Muscle layer of duodenum (tissue), 2 donors: ENCODE results near the gene RASAL1.

Experiments used
- H3K27ac ChIP-seq: one replicate; pipeline ENCODE4 v1.7.0; 2013; ENCODE audit warnings: mild to moderate bottlenecking, low read length
- H3K27me3 ChIP-seq: one replicate; pipeline ENCODE4 v1.7.0; 2013; ENCODE audit warnings: low read depth, mild to moderate bottlenecking, control low read depth, low read length
- H3K36me3 ChIP-seq, 2 donors: one replicate each; pipeline ENCODE4 v1.7.0; 2013; ENCODE audit warnings: low read length in 2 of 2, control low read depth in 1 of 2, mild to moderate bottlenecking in 1 of 2; ENCODE audit not compliant: insufficient read depth in 2 of 2, control insufficient read depth in 1 of 2
- H3K4me1 ChIP-seq, 2 donors: one replicate each; pipeline ENCODE4 v1.7.0; 2013; ENCODE audit warnings: low read length in 2 of 2, mild to moderate bottlenecking in 2 of 2, control low read depth in 1 of 2, moderate library complexity in 1 of 2; ENCODE audit not compliant: insufficient read depth in 2 of 2, control insufficient read depth in 1 of 2
- H3K4me3 ChIP-seq, 2 donors: one replicate each; pipeline ENCODE4 v1.7.0; 2013; ENCODE audit warnings: low read length in 2 of 2, low read depth in 1 of 2, mild to moderate bottlenecking in 1 of 2
- H3K9me3 ChIP-seq, 2 donors: one replicate each; pipeline ENCODE4 v1.7.0; 2013; ENCODE audit warnings: low read length in 2 of 2, control low read depth in 1 of 2, mild to moderate bottlenecking in 1 of 2; ENCODE audit not compliant: control insufficient read depth in 1 of 2
- donor health status: healthy.

The RASAL1 gene

DNA sequence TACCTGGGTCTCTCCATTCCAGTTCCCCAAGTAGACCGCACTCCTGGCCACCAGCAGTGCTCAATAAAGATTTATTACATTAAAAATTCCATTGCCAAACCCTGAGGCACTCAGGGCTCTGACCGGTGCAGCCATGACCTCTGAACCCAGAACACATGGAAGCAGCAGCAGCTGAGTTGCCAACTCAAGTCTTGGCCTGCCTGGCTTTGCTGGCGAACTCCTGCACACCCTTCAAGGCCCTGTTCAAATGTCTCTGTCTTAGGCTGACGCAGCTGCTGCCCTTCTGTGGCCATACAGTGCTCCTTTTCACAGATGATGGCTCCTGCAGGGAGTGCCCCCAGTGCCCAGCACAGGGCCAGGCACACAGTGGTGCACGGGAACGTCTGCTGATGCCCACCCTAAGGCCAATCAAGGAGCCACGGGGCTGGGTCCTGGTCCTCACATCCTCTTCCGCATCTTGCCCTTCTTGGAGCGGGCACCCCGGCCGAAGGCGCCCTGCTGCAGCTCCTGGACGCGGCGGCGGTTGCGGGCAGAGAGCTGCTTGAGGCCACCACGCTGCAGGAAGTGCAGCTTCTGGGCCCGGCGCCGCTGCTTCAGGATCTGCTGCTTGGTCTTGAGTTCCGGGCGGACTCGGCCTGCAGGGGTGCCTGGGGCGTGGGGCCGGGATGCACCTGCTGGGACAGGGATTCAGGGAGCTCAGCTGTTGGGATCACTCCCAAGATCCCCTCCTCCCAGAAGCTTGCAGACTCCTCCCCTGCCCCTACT, 23.1 kb upstream of the RASAL1 start:
- Histone ChIP-seq H3K9me3 (no peaks in the 10 kb centered on the region), H3K27me3 (peaks cover 13% of the 10 kb centered on the region), H3K4me3 (no peak overlapping the region), H3K36me3 (peaks cover 33 to 64% of the 10 kb centered on the region in 2 donors), H3K27ac (no peak overlapping the region), H3K4me1 (peaks cover 0 to 15% of the 10 kb centered on the region in 2 donors)

DNA sequence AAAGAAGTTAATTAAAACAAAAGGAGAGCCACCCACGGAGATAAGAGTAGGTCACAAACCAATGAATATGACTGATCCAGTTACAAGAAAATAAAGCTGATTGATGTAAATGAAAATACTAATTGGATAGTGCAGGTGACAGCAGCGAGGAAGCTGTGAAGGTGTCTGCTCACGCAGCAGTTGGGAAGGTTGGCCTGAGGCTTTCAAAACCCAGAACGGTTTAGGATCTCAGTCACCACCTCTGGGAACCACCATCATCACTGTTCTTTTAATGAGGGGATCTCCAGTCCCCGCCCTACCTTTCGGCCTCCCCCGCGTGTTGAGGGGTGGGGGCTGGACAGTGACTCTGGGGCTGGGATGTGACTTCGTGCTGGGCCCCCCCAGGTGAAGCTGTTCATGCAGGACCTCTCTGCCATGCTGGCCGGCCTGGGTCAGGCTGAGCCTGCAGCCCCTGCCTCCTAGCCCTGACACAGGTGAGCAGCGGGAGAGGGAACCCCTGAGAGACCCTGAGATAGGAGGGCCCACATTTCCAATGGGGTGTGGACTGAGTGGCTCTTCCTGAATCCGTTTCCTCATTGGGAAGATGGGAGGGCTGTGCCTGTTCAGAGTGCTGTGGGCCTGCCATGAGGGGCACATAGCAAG, 21.8 kb upstream of the RASAL1 start:
- peaks cover 20% of the 10 kb centered on the region for H3K27me3 ChIP-seq
- H3K4me1 ChIP-seq, result peaks cover 6 to 25% of the 10 kb centered on the region in 2 donors
- H3K27ac ChIP-seq, result no peak overlapping the region
- H3K9me3 ChIP-seq, result no peaks in the 10 kb centered on the region
- no peak overlapping the region for H3K4me3 ChIP-seq
- H3K36me3 ChIP-seq, result peaks cover 26 to 51% of the 10 kb centered on the region in 2 donors

DNA sequence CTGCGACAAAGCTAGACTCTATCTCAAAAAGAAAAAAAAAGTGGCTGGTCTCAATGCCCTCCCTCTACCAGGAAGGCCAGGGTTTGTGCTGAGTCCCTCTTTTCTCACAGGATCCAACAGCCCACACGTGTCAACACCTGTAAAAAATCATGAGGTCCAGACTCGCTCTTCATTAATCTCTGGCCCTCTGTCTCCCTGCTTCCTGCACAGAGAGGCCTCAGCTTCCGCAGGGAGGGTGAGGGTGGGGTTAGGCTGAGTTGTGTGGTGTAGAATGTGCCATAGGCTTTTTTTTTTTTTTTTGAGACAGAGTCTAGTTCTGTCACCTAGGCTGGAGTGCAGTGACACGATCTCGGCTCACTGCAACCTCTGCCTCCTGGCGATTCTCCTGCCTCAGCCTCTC, 20.1 kb upstream of the RASAL1 start:
- H3K36me3 ChIP-seq, result peaks cover 18 to 36% of the 10 kb centered on the region in 2 donors
- peaks cover 23% of the 10 kb centered on the region for H3K27me3 ChIP-seq
- peaks cover 6 to 20% of the 10 kb centered on the region in 2 donors for H3K4me1 ChIP-seq
- H3K4me3 ChIP-seq, result no peak overlapping the region
- no peak overlapping the region for H3K27ac ChIP-seq
- H3K9me3 ChIP-seq, result no peaks in the 10 kb centered on the region

DNA sequence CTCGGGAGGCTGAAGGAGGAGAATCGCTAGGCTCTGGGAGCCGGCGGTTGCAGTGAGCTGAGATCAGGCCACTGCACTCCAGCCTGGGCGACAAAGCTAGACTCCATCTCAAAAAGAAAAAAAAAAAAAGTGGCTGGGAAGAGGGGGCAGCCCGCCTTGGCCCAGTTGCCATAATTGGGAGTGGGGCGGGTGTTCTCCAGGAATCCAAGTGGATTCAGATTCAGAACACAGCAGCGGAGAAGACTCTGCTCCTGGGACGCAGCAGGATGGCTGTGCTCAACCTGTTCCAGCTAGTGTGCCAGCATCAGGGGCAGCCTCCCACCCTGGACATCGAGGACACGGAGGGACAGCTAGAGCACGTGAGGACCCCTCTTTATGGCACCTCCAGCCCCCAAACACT, 19.5 kb upstream of the RASAL1 start:
- H3K4me1 ChIP-seq, result peaks cover 6 to 20% of the 10 kb centered on the region in 2 donors
- peaks cover 15 to 30% of the 10 kb centered on the region in 2 donors for H3K36me3 ChIP-seq
- peaks cover 23% of the 10 kb centered on the region for H3K27me3 ChIP-seq
- H3K9me3 ChIP-seq, result no peaks in the 10 kb centered on the region
- no peak overlapping the region for H3K27ac ChIP-seq
- no peak overlapping the region for H3K4me3 ChIP-seq

DNA sequence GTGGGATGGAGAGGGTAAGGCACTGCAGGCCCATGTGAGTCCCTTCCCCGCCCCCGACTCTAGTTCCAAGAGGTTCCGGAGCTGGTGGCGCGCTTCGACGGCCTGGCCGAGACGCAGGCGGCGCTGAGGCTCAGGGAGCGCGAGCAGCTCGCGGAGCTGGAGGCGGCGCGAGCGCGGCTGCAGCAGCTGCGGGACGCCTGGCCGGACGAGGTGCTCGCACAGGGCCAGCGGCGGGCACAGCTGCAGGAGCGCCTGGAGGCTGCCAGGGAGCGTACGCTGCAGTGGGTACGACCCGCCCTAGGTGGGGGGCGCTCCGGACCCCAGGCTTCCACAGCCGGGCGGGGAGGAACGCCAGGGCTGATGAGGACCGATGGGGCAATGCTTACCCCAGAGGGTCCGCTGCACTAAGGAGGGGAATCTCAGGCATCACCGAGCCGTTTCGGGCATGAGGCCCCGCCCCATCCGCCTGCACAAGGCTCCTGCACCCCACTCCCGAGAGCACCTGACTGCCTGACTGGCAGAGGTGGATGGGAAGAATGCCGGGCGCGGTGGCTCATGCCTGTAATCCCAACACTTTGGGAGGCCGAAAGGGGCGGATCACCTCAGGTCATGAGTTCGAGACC, 18.9 kb upstream of the RASAL1 start:
- H3K27me3 ChIP-seq, result peaks cover 23% of the 10 kb centered on the region
- H3K4me1 ChIP-seq, result peaks cover 6 to 24% of the 10 kb centered on the region in 2 donors
- no peaks in the 10 kb centered on the region for H3K9me3 ChIP-seq
- no peak overlapping the region for H3K27ac ChIP-seq
- peaks cover 12 to 24% of the 10 kb centered on the region in 2 donors for H3K36me3 ChIP-seq
- H3K4me3 ChIP-seq, result peak overlapping the region in 1 of 2 donors; percentile 35

DNA sequence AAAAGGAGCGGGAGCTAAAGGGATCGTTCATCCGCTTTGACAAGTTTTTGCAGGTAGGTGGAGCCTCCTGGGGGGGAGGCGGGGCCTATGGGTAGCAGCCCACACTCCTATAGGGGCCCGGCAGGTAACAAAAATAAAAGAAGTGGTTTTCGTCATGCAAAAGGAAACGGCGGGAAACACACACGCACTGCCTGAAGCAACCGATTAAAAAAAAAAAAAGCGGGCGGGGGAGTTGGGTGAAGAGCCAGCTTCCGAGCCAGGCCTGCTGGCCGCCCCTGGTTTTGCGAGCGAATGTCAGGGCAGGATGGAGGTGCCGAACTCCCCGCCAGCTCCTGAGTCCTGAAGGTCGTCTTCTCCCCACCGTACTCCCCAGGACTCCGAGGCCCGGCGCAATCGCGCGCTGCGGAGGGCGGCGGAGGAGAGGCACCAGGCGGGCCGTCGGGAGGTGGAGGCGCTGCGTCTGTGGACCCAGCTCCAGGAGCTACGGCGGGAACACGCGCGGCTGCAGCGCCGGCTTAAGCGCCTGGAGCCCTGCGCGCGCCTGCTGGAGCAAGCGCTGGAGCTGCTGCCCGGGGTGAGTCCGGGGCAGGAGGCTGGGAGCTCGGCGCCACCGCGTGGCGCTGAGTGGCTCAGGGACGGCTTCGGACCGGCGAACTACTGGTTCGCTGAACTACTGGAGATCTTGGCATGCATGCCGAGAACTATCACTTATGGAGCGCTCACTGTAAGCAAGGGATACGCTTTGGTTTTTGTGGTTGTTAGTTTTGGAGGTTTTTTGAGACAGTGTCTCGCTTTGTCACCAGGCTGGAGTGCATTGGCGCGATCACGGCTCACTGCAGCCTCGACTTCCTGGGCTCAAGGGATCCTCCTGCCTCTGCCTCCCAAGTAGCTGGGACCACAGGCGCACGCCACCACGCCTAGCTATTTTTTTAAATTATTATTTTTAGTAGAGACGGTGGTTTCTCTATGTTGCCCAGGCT, 17.6 kb upstream of the RASAL1 start:
- Histone ChIP-seq H3K9me3 (no peaks in the 10 kb centered on the region), H3K27me3 (peaks cover 23% of the 10 kb centered on the region), H3K36me3 (peaks cover under 1 to 10% of the 10 kb centered on the region in 2 donors), H3K4me3 (peak overlapping the region; percentile 21 to 64), H3K27ac (no peak overlapping the region), H3K4me1 (peaks cover 6 to 26% of the 10 kb centered on the region in 2 donors)

DNA sequence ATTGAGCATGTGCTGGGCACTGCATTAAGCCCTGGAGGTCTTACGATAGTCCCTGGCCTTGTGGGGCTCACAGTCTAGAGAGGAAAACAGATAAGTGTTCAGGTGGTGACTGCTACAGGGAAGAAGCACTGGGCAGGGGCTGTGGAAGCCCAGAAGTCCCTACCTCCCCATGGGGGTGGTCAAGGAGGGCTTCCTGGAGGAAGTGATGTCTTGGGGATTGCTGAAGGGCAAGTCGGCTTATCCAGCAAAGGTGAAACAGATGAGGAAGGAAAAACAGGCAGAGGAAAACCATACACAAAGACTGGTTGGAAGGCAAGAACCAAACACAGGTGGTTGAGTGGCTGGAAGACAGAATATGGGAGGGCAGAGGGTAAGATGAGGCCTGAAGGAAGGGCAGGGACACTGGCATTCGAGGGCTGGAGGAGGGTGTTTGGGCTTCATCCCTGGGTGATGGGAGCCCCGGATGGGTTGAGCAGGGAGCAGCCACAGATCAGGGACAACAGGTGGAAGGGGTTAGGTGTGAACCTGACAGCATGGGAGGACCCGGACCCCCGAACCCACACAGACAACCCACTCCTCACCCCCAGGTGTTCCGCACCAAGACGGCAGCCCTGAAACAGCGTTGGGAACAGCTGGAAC, 16.8 kb upstream of the RASAL1 start:
- Histone ChIP-seq H3K27me3 (peaks cover 23% of the 10 kb centered on the region), H3K27ac (no peak overlapping the region), H3K9me3 (no peaks in the 10 kb centered on the region), H3K4me1 (peaks cover 6 to 26% of the 10 kb centered on the region in 2 donors), H3K4me3 (peak overlapping the region; percentile 21 to 64), H3K36me3 (peaks cover 0 to 2% of the 10 kb centered on the region in 2 donors)

DNA sequence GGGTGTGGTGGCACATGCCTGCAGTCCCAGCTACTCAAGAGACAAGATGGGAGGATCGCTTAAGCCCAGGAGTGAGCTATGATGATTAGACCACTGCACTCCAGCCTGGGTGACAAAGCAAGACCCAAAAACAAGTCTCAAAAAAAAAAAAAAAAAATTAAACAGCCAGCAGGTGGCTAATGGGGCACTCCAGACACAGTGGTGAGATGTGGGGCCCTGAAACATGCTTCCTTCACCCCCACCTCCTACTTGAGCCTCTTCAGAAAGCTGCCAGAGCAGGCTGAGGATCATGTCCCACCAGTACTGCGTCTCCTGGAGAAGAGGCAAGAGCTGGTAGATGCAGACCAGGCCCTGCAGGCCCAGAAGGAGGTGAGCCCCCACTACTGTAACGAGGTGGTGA, 16.1 kb upstream of the RASAL1 start:
- Histone ChIP-seq H3K4me1 (peaks cover 6 to 26% of the 10 kb centered on the region in 2 donors), H3K27me3 (peaks cover 23% of the 10 kb centered on the region), H3K4me3 (no peak overlapping the region), H3K9me3 (peaks cover 0 to 2% of the 10 kb centered on the region in 2 donors), H3K36me3 (no peaks in the 10 kb centered on the region), H3K27ac (no peak overlapping the region)

DNA sequence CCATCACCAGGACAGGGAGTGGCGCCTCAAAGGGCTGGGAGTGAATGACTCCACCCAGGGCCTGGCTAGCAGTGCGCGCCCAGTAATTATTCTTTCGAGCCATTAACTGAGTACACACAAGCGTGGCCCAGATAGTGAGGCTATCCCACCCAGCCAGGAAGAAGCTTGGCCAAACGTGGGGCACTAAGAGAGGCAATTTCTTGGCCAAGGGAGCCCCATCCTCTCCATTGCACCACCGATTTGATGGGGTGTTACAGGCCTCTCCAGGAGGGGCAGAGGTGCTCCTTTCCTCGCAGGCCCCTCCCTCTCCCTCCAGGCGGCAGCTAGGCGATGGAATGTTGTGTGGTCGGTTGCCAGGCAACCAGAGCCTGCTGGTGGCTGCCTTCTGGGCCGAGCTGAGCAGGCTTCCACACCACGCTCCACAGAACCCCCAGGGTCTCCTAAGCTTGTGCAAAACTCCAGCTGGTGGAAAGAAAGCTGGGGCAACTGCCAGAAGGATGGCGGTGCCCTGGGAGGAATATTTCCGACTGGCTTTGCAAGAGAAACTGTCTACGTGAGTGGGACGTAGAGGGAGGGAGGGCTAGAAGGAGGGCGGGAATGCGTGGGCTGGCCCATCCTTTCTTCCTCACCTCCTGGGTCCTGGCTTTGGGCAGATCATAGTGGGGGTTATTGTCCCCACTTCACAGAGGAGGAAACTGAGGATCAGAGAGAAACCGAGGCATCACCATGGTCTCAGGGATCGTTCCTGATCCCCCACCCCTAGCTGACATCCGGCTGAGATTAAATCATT, 14.0 kb upstream of the RASAL1 start, which contains the start of gene CFAP73:
Gene CFAP73, plus strand, starts transcription at position 364 of the 790 bp plus-strand sequence. Its CDS starts 134 bp downstream, at position 498.
- H3K4me1 ChIP-seq, result peaks cover 6 to 22% of the 10 kb centered on the region in 2 donors
- H3K4me3 ChIP-seq, result no peak within 1 kb of the TSS
- peaks cover 0 to 2% of the 10 kb centered on the region in 2 donors for H3K9me3 ChIP-seq
- peaks cover 13% of the 10 kb centered on the region for H3K27me3 ChIP-seq
- no peaks in the 10 kb centered on the region for H3K36me3 ChIP-seq
- H3K27ac ChIP-seq, result no peak within 1 kb of the TSS

DNA sequence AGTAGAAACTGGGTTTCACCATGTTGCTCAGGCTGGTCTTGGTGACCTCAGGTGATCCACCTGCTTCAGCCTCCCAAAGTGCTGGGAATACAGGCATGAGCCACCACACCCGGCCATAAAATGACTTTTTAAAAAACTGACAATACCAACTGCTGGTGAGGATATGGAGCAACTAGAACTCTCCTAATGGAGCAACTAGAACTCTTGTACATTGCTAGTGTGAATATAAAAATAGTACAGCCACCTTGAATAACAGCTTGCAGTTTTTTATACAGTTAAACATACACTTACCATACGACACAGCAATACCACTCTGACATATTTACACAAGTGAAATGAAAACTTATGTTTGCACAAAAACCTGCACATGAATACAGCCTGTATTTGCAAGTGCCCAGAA, 11.4 kb upstream of the RASAL1 start:
- Histone ChIP-seq H3K27ac (no peak overlapping the region), H3K9me3 (peaks cover 0 to 2% of the 10 kb centered on the region in 2 donors), H3K27me3 (no peaks in the 10 kb centered on the region), H3K4me1 (peaks cover 0 to 6% of the 10 kb centered on the region in 2 donors), H3K36me3 (no peaks in the 10 kb centered on the region), H3K4me3 (no peak overlapping the region)
